Liver (tissue), 3 donors: ENCODE results near the gene WDR17.

Source experiments
- GABPA ChIP-seq, 2 donors: IDR thresholded peaks in 1 of 2; conservative IDR thresholded peaks in 1 of 2; 2 replicates each; pipeline ENCODE4 v1.6.1; 2016; ENCODE audit warnings: antibody characterized with exemption in 2 of 2, mild to moderate bottlenecking in 1 of 2, moderate library complexity in 1 of 2
- JUND ChIP-seq, 2 donors: IDR thresholded peaks; 2 replicates each; pipeline ENCODE4 v1.6.1; 2016; ENCODE audit warnings: antibody characterized with exemption in 2 of 2
- TAF1 ChIP-seq: conservative IDR thresholded peaks from 2 replicates; pipeline ENCODE4 v1.6.1; 2016; ENCODE audit warnings: antibody characterized with exemption, mild to moderate bottlenecking
- TF ChIP-seq, protein P1 (sequence below): fragments of 150-350 bp; IDR thresholded peaks from 2 replicates; pipeline ENCODE4 v1.5.1; 2017; ENCODE audit warnings: improper control_type of control experiment, low read depth, low read length; ENCODE audit not compliant: missing input control
- donor health status: healthy.
- donor health status: healthy.

DNA sequence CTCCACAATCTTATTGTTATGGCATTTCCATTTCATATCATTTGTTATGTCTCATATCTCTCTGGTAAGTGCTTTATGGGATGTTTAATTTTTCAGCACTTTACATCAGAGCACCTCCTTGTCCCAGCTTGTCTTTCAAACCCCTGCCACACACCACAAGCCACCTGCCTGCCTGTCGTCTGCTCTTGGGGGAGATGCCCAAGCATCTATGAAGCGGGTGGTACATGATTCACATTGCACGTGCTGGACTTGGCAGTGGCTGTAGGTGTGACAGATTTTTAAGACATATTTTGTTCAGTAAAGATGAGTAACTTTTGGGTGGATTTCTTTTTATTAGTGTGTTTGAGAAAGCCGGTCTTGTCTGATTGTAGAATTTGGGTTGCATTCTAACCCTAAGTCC, 143.9 kb downstream of the WDR17 start:
- TF ChIP-seq JUND (IDR thresholded peaks at IDR 0.05) (no peak), TAF1 (no peak), GABPA (IDR thresholded peaks at IDR 0.05 in 1 of 2, conservative IDR thresholded peaks at IDR 0.05 in 1 of 2) (no peak)
- TF ChIP-seq, protein P1, sequence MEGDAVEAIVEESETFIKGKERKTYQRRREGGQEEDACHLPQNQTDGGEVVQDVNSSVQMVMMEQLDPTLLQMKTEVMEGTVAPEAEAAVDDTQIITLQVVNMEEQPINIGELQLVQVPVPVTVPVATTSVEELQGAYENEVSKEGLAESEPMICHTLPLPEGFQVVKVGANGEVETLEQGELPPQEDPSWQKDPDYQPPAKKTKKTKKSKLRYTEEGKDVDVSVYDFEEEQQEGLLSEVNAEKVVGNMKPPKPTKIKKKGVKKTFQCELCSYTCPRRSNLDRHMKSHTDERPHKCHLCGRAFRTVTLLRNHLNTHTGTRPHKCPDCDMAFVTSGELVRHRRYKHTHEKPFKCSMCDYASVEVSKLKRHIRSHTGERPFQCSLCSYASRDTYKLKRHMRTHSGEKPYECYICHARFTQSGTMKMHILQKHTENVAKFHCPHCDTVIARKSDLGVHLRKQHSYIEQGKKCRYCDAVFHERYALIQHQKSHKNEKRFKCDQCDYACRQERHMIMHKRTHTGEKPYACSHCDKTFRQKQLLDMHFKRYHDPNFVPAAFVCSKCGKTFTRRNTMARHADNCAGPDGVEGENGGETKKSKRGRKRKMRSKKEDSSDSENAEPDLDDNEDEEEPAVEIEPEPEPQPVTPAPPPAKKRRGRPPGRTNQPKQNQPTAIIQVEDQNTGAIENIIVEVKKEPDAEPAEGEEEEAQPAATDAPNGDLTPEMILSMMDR = no peak
